H1 (cell line): ENCODE measurements around the gene CABP4.

ENCODE experiments used
- CEBPB ChIP-seq: IDR thresholded peaks from 2 replicates; pipeline ENCODE4 v1.6.1; 2012; ENCODE audit warnings: low read depth, low read length
- CTCF ChIP-seq, 3 experiments: IDR thresholded peaks; 1 replicate in 2 of 3; 2 replicates in 1 of 3; pipeline versions ENCODE4 v1.5.1 to v1.6.1; 2011; ENCODE audit warnings: low read length in 3 of 3, mild to moderate bottlenecking in 3 of 3, inconsistent platforms in 2 of 3, low read depth in 1 of 3, moderate library complexity in 1 of 3; ENCODE audit not compliant: insufficient read depth in 1 of 3; ENCODE audit errors: control extremely low read depth in 1 of 3
- EP300 ChIP-seq, 2 experiments: IDR thresholded peaks; 1 replicate in 1 of 2; 2 replicates in 1 of 2; pipeline ENCODE4 v1.6.1; 2011 to 2012; ENCODE audit warnings: low read depth in 2 of 2, low read length in 2 of 2, mild to moderate bottlenecking in 2 of 2, borderline replicate concordance in 1 of 2, inconsistent platforms in 1 of 2, moderate library complexity in 1 of 2
- SP4 ChIP-seq: IDR thresholded peaks from 2 replicates; pipeline ENCODE4 v1.6.1; 2012; ENCODE audit warnings: low read length, inconsistent platforms

DNA sequence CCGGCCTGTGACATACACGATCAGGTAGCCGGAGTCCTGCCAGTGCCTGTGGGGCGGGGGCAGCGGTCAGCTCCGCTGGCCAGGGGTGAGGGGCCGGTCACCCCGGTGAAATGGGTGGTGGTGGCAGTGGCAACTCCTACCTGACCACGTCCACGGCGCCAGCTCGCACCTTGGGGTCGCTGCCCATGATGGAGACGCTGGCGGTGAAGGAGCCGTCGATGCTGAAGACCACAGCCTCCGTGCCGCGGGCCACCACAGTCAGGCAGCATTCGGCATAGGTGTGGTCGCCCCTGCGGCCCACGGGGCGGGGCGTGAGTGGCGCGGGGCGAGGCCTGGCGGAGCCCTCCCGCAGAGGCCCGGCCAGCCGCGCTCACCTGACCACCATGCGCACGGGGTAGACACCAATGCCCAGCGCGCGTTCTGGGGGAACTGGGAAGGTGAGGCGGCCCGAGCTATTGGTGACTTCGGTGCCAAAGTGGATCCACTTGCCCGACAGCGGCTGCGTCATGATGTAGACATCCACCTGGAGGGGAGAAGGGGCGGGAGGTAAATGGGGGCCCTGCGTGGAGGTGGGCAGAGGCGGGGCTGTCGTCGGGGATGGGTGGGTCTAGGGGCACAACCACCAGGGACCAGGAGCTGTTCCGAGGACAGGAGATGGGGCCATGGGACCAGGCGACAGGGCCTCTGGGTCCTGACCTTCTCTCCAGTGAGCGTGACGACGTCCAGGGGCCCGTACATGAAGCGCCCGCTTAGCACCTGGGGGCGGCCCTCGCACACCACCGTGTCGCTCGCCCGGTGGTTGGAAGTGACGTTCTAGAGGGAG, 38.6 kb downstream of the CABP4 start:
- no peak for TF ChIP-seq EP300 (IDR thresholded peaks at IDR 0.05; ENCODE audit: borderline replicate concordance in 1 of 2, low read depth in 2 of 2, low read length in 2 of 2)
- TF ChIP-seq CEBPB: no peak
- TF ChIP-seq CTCF (IDR thresholded peaks at IDR 0.05; ENCODE audit: control extremely low read depth in 1 of 3, insufficient read depth in 1 of 3, low read depth in 1 of 3, low read length in 3 of 3): no peak
- TF ChIP-seq SP4: no peak
